Measurements from ENCODE around the gene SLC25A2.

SLC25A2 gene

GRCh38 chr5:141313711-141314110 lies 9.9 kb upstream of the SLC25A2 start:
- DNase-seq (ENCODE audit: low spot score) = no peak

GRCh38 chr5:141306630-141307029 lies 2.8 kb upstream of the SLC25A2 start:
- no peak for DNase-seq (ENCODE audit: low spot score)

DNA sequence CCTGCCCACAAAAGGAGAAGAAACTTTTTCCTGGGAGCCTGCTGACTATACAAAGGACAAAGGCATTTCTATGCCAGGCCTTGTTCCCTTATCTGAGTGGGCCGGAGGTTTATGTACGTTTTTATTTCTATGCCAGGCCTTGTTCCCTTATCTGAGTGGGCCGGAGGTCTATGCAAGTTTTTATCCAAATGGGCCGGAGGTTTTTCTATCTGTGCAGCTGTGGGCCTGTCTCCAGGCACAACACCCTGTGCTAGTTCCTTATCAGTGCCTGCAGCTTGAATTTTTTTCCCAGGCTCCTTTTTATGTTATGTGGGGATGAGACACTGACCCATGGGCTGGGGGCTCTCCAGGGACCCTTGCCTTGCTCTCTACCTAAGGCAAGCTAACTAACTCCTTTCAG lies 5.5 kb downstream of the SLC25A2 start:
- no peak for DNase-seq (ENCODE audit: low spot score)

- DNase-seq (ENCODE audit: low spot score) = no peak
Measured at GRCh38 chr5:141272906-141273305, 30.9 kb downstream of the SLC25A2 start.

- DNase-seq (ENCODE audit: low spot score) = no peak
Measured at GRCh38 chr5:141269195-141269594, 34.7 kb downstream of the SLC25A2 start.

DNA sequence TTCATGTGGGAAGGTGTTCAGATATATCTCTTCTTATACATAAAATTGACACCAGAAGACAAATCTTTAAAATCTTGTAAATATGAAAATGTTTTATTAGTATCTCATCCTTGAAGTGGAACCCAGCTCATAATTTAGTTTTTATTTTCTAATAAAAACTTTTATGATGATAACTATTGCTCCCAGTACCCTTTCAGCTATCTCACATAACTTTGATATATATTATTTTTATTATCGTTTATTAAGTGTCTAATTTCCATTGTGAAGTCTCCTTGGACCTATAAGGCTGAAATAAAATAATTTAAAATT lies 42.7 kb downstream of the SLC25A2 start:
- DNase-seq (ENCODE audit: low spot score) = no peak

- DNase-seq (ENCODE audit: low spot score) = no peak
Measured at GRCh38 chr5:141260458-141261237, 43.2 kb downstream of the SLC25A2 start.

DNA sequence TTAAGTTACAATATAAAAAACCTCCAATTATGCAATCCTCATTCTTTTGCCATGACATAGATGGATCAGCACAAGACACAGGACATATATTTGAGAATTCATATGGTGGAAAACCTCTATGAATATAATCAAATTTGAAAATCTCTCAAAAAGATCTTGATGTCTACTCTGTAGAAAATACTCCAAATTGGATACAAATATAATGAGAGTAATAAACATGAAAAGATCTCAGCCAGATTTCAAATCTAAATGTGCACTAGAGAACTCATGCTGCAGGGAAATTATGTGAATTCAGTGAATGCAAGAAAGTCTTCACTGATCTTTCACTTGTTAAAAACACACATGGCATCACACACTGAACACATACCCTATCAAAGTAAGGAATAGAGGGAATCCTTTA lies 44.9 kb downstream of the SLC25A2 start:
- DNase-seq (ENCODE audit: low spot score) = no peak

- no peak for DNase-seq (ENCODE audit: low spot score)
Measured at GRCh38 chr5:141258464-141258863, 45.4 kb downstream of the SLC25A2 start.

Measured in globus pallidus (tissue), 1 donor.